ENCODE measurements around the gene TRABD2B. TPM values are rescaled to one million over a fixed set of nuclear protein-coding genes. Genes with fewer than 3 reads are reported as not detected.

Gene TRABD2B
- total and polyA plus RNA-seq, 2 of the 13 experiments (the other 11 are each of a cell fraction or from before 2014, with no cell fraction given) = 0.04 TPM; not detected in 1

GRCh38 chr1:47819574-47819888, 177.7 kb downstream of the TRABD2B start (continued):
- TF ChIP-seq RNF219 (CRISPR knock-in tag; IDR thresholded peaks at IDR 0.05) (no peak), MIER3 (CRISPR knock-in tag; IDR thresholded peaks at IDR 0.05; ENCODE audit: borderline replicate concordance) (peak; percentile 72; the same call in 1 of the 2 replicates), EEA1 (CRISPR knock-in tag; IDR thresholded peaks at IDR 0.05; ENCODE audit: borderline replicate concordance) (no peak), RXRB (CRISPR knock-in tag; IDR thresholded peaks at IDR 0.05; ENCODE audit: borderline replicate concordance) (peak; percentile 85; the same call in 1 of the 2 replicates), CHCHD3 (CRISPR knock-in tag; IDR thresholded peaks at IDR 0.05) (0 out of 2 replicates have a peak, but pooled peaks have one; percentile 24), GATA4 (IDR thresholded peaks at IDR 0.05; ENCODE audit: borderline replicate concordance, low read depth) (peak; percentile 87), SAP130 (CRISPR knock-in tag; IDR thresholded peaks at IDR 0.05; ENCODE audit: low read depth) (peak; percentile 64), PLRG1 (conservative IDR thresholded peaks at IDR 0.05) (no peak), ZNF337 (CRISPR knock-in tag; IDR thresholded peaks at IDR 0.05; ENCODE audit: borderline replicate concordance, low read depth) (peak; percentile 76; the same call in 1 of the 2 replicates), HNF1A (IDR thresholded peaks at IDR 0.05; ENCODE audit: low read depth) (0 out of 2 replicates have a peak, but pooled peaks have one; percentile 29), HNF1A (CRISPR knock-in tag; IDR thresholded peaks at IDR 0.05; ENCODE audit: borderline replicate concordance) (no peak), ASH2L (IDR thresholded peaks at IDR 0.05; ENCODE audit: insufficient read length, low read depth, low read length) (no peak), HMGXB3 (CRISPR knock-in tag; IDR thresholded peaks at IDR 0.05; ENCODE audit: borderline replicate concordance) (no peak), TFAP4 (IDR thresholded peaks at IDR 0.05; ENCODE audit: borderline replicate concordance, low read depth) (peak; percentile 43; the same call in 1 of the 2 replicates), ZNF883 (CRISPR knock-in tag; IDR thresholded peaks at IDR 0.05; ENCODE audit: not compliant biosample characterization) (peak; percentile 26), RFXANK (CRISPR knock-in tag; IDR thresholded peaks at IDR 0.05) (no peak), NKX3-1 (CRISPR knock-in tag; IDR thresholded peaks at IDR 0.05) (no peak), ZNF562 (CRISPR knock-in tag; IDR thresholded peaks at IDR 0.05; ENCODE audit: borderline replicate concordance) (no peak), KLF16 (CRISPR knock-in tag; IDR thresholded peaks at IDR 0.05) (no peak)
